GM21825 (cell line): Measurements from ENCODE around the gene CALHM2.
"Not testable (repeated sequence)": the region's sequence is repeated elsewhere in the genome, so short reads cannot be mapped to it uniquely, and the experiment has no call there.

Experiments
- ATAC-seq: cut with Tn5 transposase; IDR thresholded peaks from one replicate; pipeline ENCODE4 v1.9.1; 2021; ENCODE audit warnings: mild to moderate bottlenecking, moderate library complexity; ENCODE audit not compliant: unreplicated experiment

Gene CALHM2, protein sequence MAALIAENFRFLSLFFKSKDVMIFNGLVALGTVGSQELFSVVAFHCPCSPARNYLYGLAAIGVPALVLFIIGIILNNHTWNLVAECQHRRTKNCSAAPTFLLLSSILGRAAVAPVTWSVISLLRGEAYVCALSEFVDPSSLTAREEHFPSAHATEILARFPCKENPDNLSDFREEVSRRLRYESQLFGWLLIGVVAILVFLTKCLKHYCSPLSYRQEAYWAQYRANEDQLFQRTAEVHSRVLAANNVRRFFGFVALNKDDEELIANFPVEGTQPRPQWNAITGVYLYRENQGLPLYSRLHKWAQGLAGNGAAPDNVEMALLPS

GRCh38 chr10:103451831-103452505 is at the start of gene CALHM2:
Gene CALHM2 (minus strand): TSS chr10:103452370. CDS start chr10:103449941, 2,429 bp downstream.
- ATAC-seq: peak; percentile 58

- ATAC-seq: no peak
Observed at GRCh38 chr10:103501186-103501585, 49.0 kb upstream of the CALHM2 start.

DNA sequence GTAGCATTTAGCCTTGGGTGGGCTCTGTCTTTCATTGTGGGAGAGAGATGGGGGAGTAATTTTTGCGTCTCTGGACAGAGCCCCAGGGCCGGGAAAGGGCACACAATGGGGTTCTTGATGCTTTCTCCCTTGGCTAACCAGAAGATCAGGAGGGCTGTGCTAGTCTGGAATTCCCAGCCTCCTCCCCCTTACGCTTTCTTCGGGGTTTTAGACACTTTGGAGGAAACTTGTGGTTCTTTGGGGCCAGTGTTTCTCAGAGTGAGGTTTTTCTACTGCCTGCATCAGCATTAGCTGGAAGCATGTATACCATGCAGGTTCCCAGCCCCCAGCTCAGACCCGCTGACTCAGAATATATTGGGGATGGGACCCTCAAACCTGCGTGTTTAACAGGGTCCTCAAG is 48.3 kb upstream of the CALHM2 start:
- ATAC-seq: no peak

DNA sequence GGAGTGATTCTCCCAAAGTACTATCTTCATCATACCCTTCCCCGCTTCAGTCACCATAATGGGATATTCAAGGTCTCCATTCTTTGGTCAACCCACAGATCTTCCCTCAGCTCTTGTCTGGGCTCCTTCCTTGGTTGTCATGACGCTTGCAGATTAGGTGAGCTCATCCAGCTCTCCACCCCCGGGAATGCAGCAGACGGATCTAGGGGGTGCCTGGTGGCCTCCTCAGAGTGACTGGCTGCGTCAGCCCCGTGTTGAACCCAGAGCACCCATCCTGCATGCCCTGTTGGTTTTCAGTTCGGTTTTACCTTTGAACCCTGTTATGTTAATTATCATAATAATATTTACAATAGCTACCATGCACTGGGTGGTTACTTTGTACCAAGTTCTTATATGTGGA is 47.7 kb upstream of the CALHM2 start:
- ATAC-seq: no peak

GRCh38 chr10:103498936-103499638 is 46.9 kb upstream of the CALHM2 start:
- ATAC-seq: no peak

- ATAC-seq: no peak
Observed at GRCh38 chr10:103497161-103497915, 45.2 kb upstream of the CALHM2 start.

DNA sequence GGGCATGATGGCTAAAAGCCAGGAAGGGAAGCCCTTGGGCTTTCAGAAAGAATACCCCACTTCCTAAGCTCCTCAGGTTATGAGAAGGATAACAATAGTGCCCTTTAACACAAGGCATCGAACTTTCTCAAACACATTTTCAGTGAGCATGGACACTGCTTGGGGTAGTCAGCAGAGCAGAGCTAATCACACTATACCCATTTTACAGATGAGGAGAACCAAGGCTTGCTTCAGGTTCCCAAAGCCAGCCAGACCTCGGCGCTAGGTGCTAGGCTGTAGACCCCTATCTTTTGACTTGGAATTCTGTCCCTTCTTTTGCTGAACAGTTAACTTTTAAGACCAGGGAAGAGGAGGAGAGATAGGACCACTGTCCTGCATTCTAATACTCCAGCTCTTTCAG is 43.2 kb upstream of the CALHM2 start:
- no peak for ATAC-seq

DNA sequence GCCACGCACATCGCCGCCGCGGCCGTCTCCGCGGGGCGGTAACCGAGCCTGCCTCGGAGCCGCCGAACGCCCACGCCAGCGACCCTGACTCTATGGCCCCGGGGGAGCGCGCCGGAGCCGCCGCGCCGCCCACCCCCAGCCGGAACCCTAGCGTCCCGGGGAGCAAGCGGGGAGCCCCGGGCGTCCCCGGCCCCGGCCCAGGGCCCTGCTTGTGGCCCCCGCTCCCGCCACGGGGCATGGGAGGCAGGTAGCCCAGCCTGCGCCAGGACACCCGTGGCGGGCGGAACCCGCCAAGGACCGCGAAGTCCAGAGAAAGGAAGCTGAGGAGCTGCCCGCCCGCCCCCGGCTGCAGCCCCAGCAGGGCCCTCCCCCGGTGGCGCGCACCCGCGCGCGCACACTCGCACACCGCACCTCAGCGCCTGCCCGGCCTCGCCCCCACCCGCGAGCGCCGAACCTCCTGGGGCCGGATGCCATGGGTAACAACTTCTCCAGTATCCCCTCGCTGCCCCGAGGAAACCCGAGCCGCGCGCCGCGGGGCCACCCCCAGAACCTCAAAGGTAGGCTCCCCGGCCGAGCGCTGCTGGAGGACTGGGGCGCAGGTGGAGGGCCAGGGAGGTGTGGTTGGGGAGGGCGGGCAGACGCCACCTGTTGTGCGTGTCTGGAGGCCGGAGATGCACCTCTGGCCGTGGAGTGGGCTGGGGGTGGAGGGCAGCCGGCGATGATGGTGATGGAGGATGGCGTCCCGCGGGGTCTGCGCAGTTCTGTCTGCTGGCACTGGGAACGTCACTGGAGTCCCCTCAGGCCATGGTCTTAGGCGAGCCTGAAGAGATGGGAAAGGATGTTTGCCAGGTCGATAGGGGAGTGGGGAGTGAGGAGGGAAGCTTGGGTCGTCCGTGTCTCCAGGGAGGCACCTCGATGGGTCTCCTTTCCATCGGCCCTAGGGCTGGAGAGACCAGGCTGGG is 42.0 kb upstream of the CALHM2 start:
- ATAC-seq: no peak

- ATAC-seq: no peak
Observed at GRCh38 chr10:103493362-103493915, 41.3 kb upstream of the CALHM2 start, which contains the start of gene NEURL1. Gene NEURL1 (plus strand): TSS chr10:103493705. CDS start chr10:103494388, 683 bp downstream.

GRCh38 chr10:103492655-103493261 is 40.6 kb upstream of the CALHM2 start:
- ATAC-seq: no peak

GRCh38 chr10:103491729-103492364 is 39.7 kb upstream of the CALHM2 start:
- no peak for ATAC-seq

GRCh38 chr10:103490986-103491314 is 38.8 kb upstream of the CALHM2 start:
- ATAC-seq: no peak

GRCh38 chr10:103487410-103487708 is 35.2 kb upstream of the CALHM2 start:
- ATAC-seq: no peak

GRCh38 chr10:103486635-103487409 is 34.7 kb upstream of the CALHM2 start:
- not testable (repeated sequence) for ATAC-seq

GRCh38 chr10:103481974-103482531 is 29.9 kb upstream of the CALHM2 start:
- no peak for ATAC-seq

DNA sequence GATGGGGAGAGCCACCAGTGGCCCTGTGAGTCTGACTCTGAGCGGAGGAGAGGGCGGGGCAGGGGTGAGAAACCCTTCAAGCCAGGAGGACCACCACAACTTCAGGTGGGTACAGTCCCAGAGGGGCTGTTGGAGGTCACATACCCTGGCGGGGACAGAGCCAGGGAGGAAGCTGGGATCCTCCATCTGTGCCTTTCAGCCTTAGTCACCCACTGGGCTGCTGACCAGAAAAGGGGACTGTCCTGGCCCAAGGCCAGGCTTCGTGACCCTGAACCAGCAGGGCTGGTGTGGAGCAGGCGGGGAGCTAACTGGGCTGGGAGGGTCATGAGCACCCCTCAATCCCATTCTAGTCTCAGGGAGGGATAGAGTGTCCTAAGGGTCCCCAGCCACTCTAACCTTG is 28.4 kb upstream of the CALHM2 start:
- ATAC-seq: no peak

- no peak for ATAC-seq
Observed at GRCh38 chr10:103479135-103479534, 27.0 kb upstream of the CALHM2 start, which contains the start of gene CALHM3. Gene CALHM3 (minus strand): TSS chr10:103479240. CDS start chr10:103479032, 208 bp downstream.

DNA sequence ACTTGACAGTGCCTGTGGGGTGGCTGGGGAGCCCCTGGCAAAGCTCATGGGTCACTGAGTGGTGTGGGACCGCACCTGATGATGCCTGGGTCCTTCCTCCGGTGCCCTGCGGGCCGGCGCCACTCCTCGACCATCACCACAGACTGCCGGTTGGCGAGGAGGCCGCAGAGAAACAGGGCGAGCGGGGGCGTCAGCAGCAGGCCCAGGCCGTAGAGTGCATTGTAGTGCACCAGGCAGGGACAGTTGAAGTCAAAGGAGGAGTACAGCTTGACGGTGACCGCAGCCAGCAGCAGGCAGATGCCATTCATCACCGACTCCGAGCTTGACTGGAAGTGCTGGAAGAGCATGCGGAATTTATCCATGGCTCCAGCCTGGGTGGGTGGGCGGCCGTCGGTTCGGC is 26.5 kb upstream of the CALHM2 start:
- no peak for ATAC-seq
